WTC11 (cell line): Measurements from ENCODE around the gene ILK.

Experiments
- CBFB ChIP-seq: sonication (generic); formaldehyde crosslinking; IDR thresholded peaks from 2 replicates; pipeline ENCODE4 v1.8.1; 2022; ENCODE audit warnings: mild to moderate bottlenecking, low read depth, missing genetic modification reagents
- CREM ChIP-seq: sonication (generic); formaldehyde crosslinking; IDR thresholded peaks from 2 replicates; pipeline ENCODE4 v1.8.1; 2022; ENCODE audit warnings: mild to moderate bottlenecking, missing genetic modification reagents, moderate library complexity
- GTF2I ChIP-seq: fragments of 250-450 bp; sonication (Bioruptor Pico); conservative IDR thresholded peaks from 2 replicates; pipeline ENCODE4 v1.4.0; 2021; ENCODE audit warnings: mild to moderate bottlenecking
- KAT7 ChIP-seq: sonication (generic); formaldehyde crosslinking; IDR thresholded peaks from 2 replicates; pipeline ENCODE4 v1.8.1; 2023; ENCODE audit warnings: missing genetic modification reagents, mild to moderate bottlenecking, borderline replicate concordance
- MXD4 ChIP-seq: fragments of 250-450 bp; sonication (Bioruptor Pico); IDR thresholded peaks from 2 replicates; pipeline ENCODE4 v1.8.0; 2021; ENCODE audit warnings: mild to moderate bottlenecking, moderate library complexity, borderline replicate concordance
- NFE2L1 ChIP-seq: sonication (generic); formaldehyde crosslinking; IDR thresholded peaks from 2 replicates; pipeline ENCODE4 v1.8.1; 2023; ENCODE audit warnings: missing genetic modification reagents
- TEAD4 ChIP-seq: sonication (generic); formaldehyde crosslinking; IDR thresholded peaks from 2 replicates; pipeline ENCODE4 v1.8.0; 2022; ENCODE audit warnings: mild to moderate bottlenecking, missing genetic modification reagents
- ZBTB21 ChIP-seq: sonication (generic); formaldehyde crosslinking; IDR thresholded peaks from 2 replicates; pipeline ENCODE4 v1.8.1; 2023; ENCODE audit warnings: mild to moderate bottlenecking, missing genetic modification reagents, borderline replicate concordance
- TF ChIP-seq, protein P1 (sequence below): fragments of 200-600 bp; IDR thresholded peaks from 2 replicates; pipeline ENCODE4 v1.8.0; 2022; ENCODE audit warnings: antibody characterized with exemption
- TF ChIP-seq, protein P2 (sequence below): sonication (generic); formaldehyde crosslinking; conservative IDR thresholded peaks from 2 replicates; pipeline ENCODE4 v1.8.1; 2023; ENCODE audit warnings: mild to moderate bottlenecking, low read depth, missing genetic modification reagents, moderate library complexity
- TF ChIP-seq, protein P3 (sequence below): sonication (generic); formaldehyde crosslinking; IDR thresholded peaks from 2 replicates; pipeline ENCODE4 v1.8.1; 2023; ENCODE audit warnings: mild to moderate bottlenecking, missing genetic modification reagents

DNA sequence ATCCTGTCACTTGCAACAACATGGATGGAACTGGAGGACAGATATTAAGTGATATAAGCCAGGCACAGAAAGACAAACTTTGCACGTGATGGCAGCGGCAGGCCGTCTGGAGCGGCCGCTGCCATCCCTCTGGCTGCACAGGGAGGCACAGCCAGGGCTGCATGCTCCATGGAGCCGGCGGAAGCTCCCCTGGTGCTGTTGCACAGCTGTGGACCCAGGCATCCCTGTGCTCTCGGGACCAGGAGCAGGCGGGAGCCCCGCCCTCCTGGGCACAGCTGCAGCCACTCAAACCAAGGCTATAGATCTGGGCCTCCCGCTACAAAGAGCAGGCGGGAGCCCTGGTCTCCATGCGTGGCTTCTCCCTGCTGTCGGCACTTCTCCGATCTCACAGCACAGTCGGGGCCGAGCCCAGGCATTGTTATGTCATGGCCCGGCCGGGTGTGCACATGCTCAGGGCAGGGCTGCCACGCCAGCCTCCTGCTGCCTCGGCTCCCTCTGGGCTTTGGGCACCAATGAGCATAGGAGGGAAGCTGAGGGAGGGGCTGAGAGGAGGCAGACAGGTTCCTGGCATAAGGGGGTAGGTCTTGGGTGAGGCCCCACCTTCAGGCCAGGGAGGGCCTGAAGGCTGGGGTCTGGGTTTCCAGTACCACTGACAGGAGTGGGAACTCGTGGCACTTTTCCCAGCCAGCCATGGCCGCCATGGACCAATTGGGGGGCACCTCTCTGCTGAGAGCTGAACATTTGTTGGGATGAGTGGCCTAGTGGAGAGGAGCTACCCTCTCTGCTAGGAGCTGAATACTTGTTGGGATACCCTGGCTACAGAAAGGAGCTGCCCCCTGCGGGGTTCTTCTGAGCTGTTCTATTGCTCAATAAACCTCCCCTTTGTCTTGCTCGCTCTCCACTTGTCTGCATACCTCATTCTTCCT, 16.9 kb upstream of the ILK start:
- TF ChIP-seq, protein P1, sequence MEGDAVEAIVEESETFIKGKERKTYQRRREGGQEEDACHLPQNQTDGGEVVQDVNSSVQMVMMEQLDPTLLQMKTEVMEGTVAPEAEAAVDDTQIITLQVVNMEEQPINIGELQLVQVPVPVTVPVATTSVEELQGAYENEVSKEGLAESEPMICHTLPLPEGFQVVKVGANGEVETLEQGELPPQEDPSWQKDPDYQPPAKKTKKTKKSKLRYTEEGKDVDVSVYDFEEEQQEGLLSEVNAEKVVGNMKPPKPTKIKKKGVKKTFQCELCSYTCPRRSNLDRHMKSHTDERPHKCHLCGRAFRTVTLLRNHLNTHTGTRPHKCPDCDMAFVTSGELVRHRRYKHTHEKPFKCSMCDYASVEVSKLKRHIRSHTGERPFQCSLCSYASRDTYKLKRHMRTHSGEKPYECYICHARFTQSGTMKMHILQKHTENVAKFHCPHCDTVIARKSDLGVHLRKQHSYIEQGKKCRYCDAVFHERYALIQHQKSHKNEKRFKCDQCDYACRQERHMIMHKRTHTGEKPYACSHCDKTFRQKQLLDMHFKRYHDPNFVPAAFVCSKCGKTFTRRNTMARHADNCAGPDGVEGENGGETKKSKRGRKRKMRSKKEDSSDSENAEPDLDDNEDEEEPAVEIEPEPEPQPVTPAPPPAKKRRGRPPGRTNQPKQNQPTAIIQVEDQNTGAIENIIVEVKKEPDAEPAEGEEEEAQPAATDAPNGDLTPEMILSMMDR: no peak
- TF ChIP-seq, protein P2, sequence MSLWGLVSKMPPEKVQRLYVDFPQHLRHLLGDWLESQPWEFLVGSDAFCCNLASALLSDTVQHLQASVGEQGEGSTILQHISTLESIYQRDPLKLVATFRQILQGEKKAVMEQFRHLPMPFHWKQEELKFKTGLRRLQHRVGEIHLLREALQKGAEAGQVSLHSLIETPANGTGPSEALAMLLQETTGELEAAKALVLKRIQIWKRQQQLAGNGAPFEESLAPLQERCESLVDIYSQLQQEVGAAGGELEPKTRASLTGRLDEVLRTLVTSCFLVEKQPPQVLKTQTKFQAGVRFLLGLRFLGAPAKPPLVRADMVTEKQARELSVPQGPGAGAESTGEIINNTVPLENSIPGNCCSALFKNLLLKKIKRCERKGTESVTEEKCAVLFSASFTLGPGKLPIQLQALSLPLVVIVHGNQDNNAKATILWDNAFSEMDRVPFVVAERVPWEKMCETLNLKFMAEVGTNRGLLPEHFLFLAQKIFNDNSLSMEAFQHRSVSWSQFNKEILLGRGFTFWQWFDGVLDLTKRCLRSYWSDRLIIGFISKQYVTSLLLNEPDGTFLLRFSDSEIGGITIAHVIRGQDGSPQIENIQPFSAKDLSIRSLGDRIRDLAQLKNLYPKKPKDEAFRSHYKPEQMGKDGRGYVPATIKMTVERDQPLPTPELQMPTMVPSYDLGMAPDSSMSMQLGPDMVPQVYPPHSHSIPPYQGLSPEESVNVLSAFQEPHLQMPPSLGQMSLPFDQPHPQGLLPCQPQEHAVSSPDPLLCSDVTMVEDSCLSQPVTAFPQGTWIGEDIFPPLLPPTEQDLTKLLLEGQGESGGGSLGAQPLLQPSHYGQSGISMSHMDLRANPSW (CRISPR knock-in tag): no peak
- TF ChIP-seq, protein P3, sequence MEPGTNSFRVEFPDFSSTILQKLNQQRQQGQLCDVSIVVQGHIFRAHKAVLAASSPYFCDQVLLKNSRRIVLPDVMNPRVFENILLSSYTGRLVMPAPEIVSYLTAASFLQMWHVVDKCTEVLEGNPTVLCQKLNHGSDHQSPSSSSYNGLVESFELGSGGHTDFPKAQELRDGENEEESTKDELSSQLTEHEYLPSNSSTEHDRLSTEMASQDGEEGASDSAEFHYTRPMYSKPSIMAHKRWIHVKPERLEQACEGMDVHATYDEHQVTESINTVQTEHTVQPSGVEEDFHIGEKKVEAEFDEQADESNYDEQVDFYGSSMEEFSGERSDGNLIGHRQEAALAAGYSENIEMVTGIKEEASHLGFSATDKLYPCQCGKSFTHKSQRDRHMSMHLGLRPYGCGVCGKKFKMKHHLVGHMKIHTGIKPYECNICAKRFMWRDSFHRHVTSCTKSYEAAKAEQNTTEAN (CRISPR knock-in tag): no peak
- TF ChIP-seq CBFB (CRISPR knock-in tag) (no peak), KAT7 (CRISPR knock-in tag) (no peak), MXD4 (CRISPR knock-in tag) (no peak), GTF2I (no peak), NFE2L1 (CRISPR knock-in tag) (no peak), ZBTB21 (CRISPR knock-in tag) (no peak), CREM (CRISPR knock-in tag) (no peak), TEAD4 (CRISPR knock-in tag) (no peak)
